MG63 (cell line): ENCODE results near the gene RETREG2. TPM values are rescaled to one million over a fixed set of nuclear protein-coding genes. Genes with fewer than 3 reads are reported as not detected.
A peak's percentile ranks its signal among the peaks of the same experiment; 100 is the strongest.
"Not testable (repeated sequence)": the region's sequence is repeated elsewhere in the genome, so short reads cannot be mapped to it uniquely, and the experiment has no call there.

Experiments used
- DNase-seq: peaks from one replicate; pipeline ENCODE4 v3.0.0-alpha.2; 2020
- H3K27me3 ChIP-seq: fragments of 250-450 bp; sonication (Bioruptor Pico); 2 replicates; pipeline ENCODE4 v1.5.1; 2020; ENCODE audit warnings: mild to moderate bottlenecking, moderate library complexity
- H3K36me3 ChIP-seq: fragments of 250-450 bp; sonication (Bioruptor Pico); 2 replicates; pipeline ENCODE4 v1.5.1; 2020; ENCODE audit warnings: mild to moderate bottlenecking, moderate library complexity
- H3K4me3 ChIP-seq: fragments of 250-450 bp; sonication (Bioruptor Pico); 2 replicates; pipeline ENCODE4 v1.5.1; 2020; ENCODE audit warnings: mild to moderate bottlenecking, moderate library complexity
- H3K9me3 ChIP-seq: fragments of 250-450 bp; sonication (Bioruptor Pico); 2 replicates; pipeline ENCODE4 v1.5.1; 2020; ENCODE audit warnings: mild to moderate bottlenecking, moderate library complexity
- total RNA-seq: library from RNA; depleted of rRNA; stranded (reverse); fragments of >200 nt; shearing (Covaris generic); gene quantifications from 2 replicates; pipeline ENCODE4 v1.2.3, GENCODE V29; 2014; ENCODE audit warnings: low replicate concordance

The RETREG2 gene
- total RNA-seq, 1 experiment from 2014 or later, result 85.4 TPM

- DNase-seq, result peak; percentile 41
- peaks cover 56% of the 10 kb centered on the region for H3K36me3 ChIP-seq
- no peaks in the 10 kb centered on the region for H3K9me3 ChIP-seq
Measured at GRCh38 chr2:219178377-219179175, 501 bp downstream of the RETREG2 start.

DNA sequence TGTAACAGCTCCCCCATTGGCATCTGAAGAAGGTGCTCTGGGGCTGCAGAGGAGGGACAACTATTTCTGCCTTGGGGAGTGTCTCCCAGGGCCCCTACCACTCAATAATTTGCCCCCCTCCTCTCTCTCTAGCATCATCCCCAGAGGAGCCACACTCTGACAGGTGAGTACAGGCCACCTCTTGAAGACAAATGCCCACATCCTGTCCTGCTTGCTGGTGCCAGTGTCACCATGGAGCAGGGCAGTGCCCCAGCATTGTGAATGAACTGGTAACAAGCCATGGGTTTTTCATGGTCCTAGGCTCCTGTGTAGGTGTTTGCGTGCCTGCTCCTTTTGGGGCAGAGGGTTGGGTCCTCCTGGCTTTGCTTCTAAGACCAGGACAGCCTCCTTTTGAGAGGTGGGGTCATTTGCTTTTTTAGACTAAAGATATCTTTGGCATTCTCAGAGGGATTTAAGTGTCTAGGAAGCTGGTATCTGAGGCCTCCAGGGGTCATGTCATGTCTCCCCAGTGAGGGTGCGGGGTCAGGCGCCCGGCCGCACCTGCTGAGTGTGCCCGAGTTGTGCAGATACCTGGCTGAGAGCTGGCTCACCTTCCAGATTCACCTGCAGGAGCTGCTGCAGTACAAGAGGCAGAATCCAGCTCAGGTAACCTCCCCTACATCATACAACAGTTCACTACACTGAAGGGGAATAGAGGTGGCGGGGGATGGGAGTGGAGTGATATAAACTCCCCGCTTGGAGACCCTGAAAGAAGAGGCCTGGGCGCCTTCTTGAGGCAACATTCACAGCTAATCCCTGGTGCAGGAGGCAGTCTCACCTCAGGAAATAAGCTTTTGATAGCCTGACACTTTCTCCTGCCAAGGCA is 1.8 kb downstream of the RETREG2 start:
- no peak for DNase-seq
- Histone ChIP-seq H3K27me3 (no peaks in the 10 kb centered on the region), H3K9me3 (no peaks in the 10 kb centered on the region), H3K4me3 (no peak overlapping the region; the same call in 1 of the 2 replicates), H3K36me3 (peaks cover 48% of the 10 kb centered on the region)

More at GRCh38 chr2:219178377-219179175, 501 bp downstream of the RETREG2 start:
- peak overlapping the region; percentile 98 for H3K4me3 ChIP-seq
- no peaks in the 10 kb centered on the region for H3K27me3 ChIP-seq

DNA sequence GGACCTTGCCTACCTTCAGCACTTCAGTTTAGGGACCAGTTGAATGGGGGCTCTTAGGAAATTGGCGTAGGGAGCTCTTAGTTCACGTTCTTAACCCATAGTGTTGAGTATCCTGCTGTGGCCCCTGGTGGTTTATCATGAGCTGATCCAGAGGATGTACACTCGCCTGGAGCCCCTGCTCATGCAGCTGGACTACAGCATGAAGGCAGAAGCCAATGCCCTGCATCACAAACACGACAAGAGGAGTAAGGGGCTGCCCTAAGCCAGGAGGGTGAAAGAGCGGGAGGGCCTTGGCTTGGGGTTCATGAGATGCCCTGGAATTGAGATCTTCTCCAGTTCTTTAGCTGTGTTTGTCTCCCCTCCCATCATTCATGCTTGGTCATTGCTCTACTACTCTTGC is 2.9 kb downstream of the RETREG2 start:
- H3K4me3 ChIP-seq, result no peak overlapping the region
- H3K9me3 ChIP-seq, result no peaks in the 10 kb centered on the region
- H3K36me3 ChIP-seq, result peaks cover 45% of the 10 kb centered on the region
- DNase-seq, result no peak
- no peaks in the 10 kb centered on the region for H3K27me3 ChIP-seq

GRCh38 chr2:219181531-219181930 is 3.5 kb downstream of the RETREG2 start:
- DNase-seq, result no peak
- peaks cover 45% of the 10 kb centered on the region for H3K36me3 ChIP-seq
- no peaks in the 10 kb centered on the region for H3K27me3 ChIP-seq
- no peaks in the 10 kb centered on the region for H3K9me3 ChIP-seq
- no peak overlapping the region for H3K4me3 ChIP-seq

DNA sequence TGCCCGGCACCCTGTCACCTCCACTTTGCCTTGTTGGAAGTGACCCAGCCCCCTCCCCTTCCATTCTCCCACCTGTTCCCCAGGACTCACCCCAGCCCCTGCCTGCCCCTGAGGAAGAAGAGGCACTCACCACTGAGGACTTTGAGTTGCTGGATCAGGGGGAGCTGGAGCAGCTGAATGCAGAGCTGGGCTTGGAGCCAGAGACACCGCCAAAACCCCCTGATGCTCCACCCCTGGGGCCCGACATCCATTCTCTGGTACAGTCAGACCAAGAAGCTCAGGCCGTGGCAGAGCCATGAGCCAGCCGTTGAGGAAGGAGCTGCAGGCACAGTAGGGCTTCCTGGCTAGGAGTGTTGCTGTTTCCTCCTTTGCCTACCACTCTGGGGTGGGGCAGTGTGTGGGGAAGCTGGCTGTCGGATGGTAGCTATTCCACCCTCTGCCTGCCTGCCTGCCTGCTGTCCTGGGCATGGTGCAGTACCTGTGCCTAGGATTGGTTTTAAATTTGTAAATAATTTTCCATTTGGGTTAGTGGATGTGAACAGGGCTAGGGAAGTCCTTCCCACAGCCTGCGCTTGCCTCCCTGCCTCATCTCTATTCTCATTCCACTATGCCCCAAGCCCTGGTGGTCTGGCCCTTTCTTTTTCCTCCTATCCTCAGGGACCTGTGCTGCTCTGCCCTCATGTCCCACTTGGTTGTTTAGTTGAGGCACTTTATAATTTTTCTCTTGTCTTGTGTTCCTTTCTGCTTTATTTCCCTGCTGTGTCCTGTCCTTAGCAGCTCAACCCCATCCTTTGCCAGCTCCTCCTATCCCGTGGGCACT is 4.5 kb downstream of the RETREG2 start:
- Histone ChIP-seq H3K9me3 (no peaks in the 10 kb centered on the region), H3K4me3 (no peak overlapping the region), H3K36me3 (peaks cover 45% of the 10 kb centered on the region), H3K27me3 (no peaks in the 10 kb centered on the region)
- DNase-seq, result no peak

DNA sequence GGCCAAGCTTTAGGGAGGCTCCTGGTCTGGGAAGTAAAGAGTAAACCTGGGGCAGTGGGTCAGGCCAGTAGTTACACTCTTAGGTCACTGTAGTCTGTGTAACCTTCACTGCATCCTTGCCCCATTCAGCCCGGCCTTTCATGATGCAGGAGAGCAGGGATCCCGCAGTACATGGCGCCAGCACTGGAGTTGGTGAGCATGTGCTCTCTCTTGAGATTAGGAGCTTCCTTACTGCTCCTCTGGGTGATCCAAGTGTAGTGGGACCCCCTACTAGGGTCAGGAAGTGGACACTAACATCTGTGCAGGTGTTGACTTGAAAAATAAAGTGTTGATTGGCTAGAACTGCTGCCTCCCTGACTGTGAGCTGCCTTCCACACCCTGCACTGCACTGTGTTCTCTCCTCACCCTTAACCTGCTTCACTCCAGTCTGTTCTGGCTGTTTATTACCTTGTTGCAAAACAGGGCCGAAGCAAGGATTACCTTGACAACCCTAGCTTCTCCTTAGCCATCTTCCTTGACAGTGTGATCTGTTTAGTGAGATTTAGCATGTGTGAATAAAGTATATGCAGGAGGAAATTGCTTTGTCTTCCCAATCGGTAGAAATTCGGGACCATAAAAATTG is 5.2 kb downstream of the RETREG2 start:
- no peaks in the 10 kb centered on the region for H3K27me3 ChIP-seq
- no peak for DNase-seq
- H3K36me3 ChIP-seq, result peaks cover 45% of the 10 kb centered on the region
- H3K9me3 ChIP-seq, result no peaks in the 10 kb centered on the region
- H3K4me3 ChIP-seq, result no peak overlapping the region

DNA sequence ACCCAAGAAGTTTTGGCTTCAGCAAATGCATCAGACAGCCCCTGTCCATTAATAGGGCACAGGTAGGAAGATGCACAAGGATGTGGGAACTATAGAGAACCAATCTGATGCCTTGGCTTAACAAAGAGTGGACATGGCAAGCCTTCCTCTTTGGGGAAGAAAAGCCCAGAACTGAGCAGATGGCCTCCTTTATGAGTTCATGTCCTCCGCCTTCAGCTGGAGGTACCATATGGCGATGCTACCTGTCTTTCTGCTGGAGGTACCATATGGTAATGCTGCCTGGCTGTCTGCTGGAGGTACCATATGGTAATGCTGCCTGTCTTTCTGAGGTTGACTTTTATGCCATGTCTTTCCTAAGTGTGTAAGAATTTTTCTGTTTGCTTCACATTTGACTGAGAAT is 6.0 kb downstream of the RETREG2 start:
- Histone ChIP-seq H3K27me3 (no peaks in the 10 kb centered on the region), H3K4me3 (no peak overlapping the region), H3K36me3 (peaks cover 41% of the 10 kb centered on the region), H3K9me3 (no peaks in the 10 kb centered on the region)
- no peak for DNase-seq

DNA sequence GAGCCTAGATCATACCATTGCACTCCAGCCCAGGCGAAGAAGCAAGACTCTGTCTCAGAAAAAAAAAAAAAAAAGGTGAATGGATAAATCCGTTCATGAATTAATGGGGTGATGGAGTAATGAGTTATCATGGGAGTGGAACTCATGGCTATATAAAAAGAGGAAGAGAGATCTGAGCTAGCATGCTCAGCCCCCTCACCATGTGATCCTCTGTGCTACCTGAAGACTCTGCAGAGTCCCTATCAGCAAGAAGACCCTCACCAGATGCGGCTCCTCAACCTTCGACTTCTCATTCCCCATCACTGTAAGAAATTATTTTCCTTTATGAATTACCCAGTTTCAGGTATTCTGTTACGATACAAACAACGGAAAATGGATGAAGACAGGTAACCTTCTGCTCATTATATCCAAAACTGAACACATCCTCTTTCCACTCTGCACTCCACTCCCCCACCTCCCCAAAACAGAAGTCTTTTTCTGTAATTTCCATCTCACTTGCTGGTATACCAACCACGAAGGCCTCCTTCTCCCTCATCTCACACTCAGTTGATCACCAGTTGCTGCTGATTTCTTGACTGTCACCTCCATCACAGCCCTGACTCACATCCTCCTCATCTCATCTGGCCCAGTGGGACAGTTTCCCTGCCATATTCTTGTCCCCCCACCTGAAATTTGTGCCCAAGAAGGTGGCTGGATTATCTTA is 8.8 kb downstream of the RETREG2 start:
- Histone ChIP-seq H3K36me3 (peaks cover 19% of the 10 kb centered on the region), H3K4me3 (no peak overlapping the region), H3K27me3 (no peaks in the 10 kb centered on the region), H3K9me3 (no peaks in the 10 kb centered on the region)
- DNase-seq, result no peak

GRCh38 chr2:219197388-219197787 is 19.3 kb downstream of the RETREG2 start:
- H3K4me3 ChIP-seq, result no peak overlapping the region
- DNase-seq, result no peak
- no peaks in the 10 kb centered on the region for H3K9me3 ChIP-seq
- no peaks in the 10 kb centered on the region for H3K36me3 ChIP-seq
- H3K27me3 ChIP-seq, result no peaks in the 10 kb centered on the region; the same call in 1 of the 2 replicates

GRCh38 chr2:219198974-219199373 is 20.9 kb downstream of the RETREG2 start:
- H3K4me3 ChIP-seq, result no peak overlapping the region
- H3K27me3 ChIP-seq, result no peaks in the 10 kb centered on the region; the same call in 1 of the 2 replicates
- H3K9me3 ChIP-seq, result no peaks in the 10 kb centered on the region
- DNase-seq, result no peak
- no peaks in the 10 kb centered on the region for H3K36me3 ChIP-seq

- Histone ChIP-seq H3K4me3 (no peak overlapping the region), H3K36me3 (no peaks in the 10 kb centered on the region), H3K27me3 (no peaks in the 10 kb centered on the region; the same call in 1 of the 2 replicates), H3K9me3 (no peaks in the 10 kb centered on the region)
- DNase-seq, result no peak
Measured at GRCh38 chr2:219199470-219200211, 21.6 kb downstream of the RETREG2 start.

GRCh38 chr2:219200502-219201326 is 22.6 kb downstream of the RETREG2 start:
- not testable (repeated sequence) for H3K36me3 ChIP-seq, H3K9me3 ChIP-seq

GRCh38 chr2:219201331-219201730 is 23.3 kb downstream of the RETREG2 start:
- H3K36me3 ChIP-seq, H3K27me3 ChIP-seq, H3K9me3 ChIP-seq, H3K4me3 ChIP-seq, DNase-seq: not testable (repeated sequence)

More at GRCh38 chr2:219200502-219201326, 22.6 kb downstream of the RETREG2 start:
- not testable (repeated sequence) for H3K4me3 ChIP-seq, H3K27me3 ChIP-seq, DNase-seq

DNA sequence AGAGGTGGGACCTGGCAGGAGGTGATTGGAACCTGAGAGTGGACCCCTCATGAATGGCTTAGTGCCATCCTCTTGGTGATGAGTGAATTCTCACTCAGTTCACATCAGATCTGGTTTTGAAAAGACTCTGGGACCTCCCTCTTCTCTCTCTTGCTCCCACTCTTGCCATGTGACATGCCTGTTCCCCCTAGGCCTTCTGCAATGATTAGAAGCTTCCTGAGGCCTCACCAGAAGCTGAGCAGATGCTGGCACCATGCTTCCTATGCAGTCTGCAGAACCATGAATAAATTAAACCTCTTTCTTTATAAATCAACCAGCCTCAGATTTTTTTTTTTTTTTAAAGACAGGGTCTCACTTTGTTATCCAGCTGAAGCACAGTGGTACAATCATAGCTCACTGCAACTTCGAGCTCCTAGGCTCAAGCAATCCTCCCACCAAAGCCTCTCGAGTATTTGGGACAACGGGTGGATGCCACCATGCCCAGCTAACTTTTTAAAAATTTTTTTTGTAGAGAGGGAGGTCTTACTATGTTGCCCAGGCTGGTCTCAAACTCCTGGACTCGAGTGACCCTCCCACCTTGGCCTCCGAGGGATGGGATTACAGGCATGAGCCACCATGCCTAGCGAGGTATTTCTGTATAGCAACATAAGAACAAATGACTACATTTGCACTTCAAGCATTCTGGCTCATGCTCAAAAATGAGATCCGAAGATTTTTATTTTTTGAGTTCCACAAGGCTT is 26.5 kb downstream of the RETREG2 start:
- H3K9me3 ChIP-seq, result no peaks in the 10 kb centered on the region
- no peak for DNase-seq

More for the DNA sequence above, 26.5 kb downstream of the RETREG2 start:
- H3K27me3 ChIP-seq, result no peaks in the 10 kb centered on the region
- H3K4me3 ChIP-seq, result no peak overlapping the region
- H3K36me3 ChIP-seq, result peaks cover 20% of the 10 kb centered on the region
